ENCODE results near the gene DAAM1.

DAAM1 gene

GRCh38 chr14:59377491-59377890, 189.0 kb downstream of the DAAM1 start:
- no peak for DNase-seq

- no peak for DNase-seq
Measured at GRCh38 chr14:59377991-59378601, 189.6 kb downstream of the DAAM1 start.

GRCh38 chr14:59389936-59390335, 201.5 kb downstream of the DAAM1 start:
- DNase-seq: no peak

- no peak for DNase-seq
Measured at GRCh38 chr14:59391388-59391787, 202.9 kb downstream of the DAAM1 start.

- no peak for DNase-seq
Measured at GRCh38 chr14:59394268-59394667, 205.8 kb downstream of the DAAM1 start.

- no peak for DNase-seq
Measured at GRCh38 chr14:59395672-59396071, 207.2 kb downstream of the DAAM1 start.

GRCh38 chr14:59398841-59399240, 210.4 kb downstream of the DAAM1 start:
- DNase-seq: peak; percentile 98

GRCh38 chr14:59406454-59407245, 218.2 kb downstream of the DAAM1 start:
- DNase-seq: no peak

- no peak for DNase-seq
Measured at GRCh38 chr14:59407246-59408010, 219.0 kb downstream of the DAAM1 start.

GRCh38 chr14:59415836-59416602, 227.6 kb downstream of the DAAM1 start:
- no peak for DNase-seq

- DNase-seq: no peak
Measured at GRCh38 chr14:59417311-59417710, 228.8 kb downstream of the DAAM1 start.

GRCh38 chr14:59419303-59419702, 230.8 kb downstream of the DAAM1 start:
- DNase-seq: no peak
